22Rv1 (cell line): ENCODE results near the gene TP53AIP1.
"Not testable (repeated sequence)": the region's sequence is repeated elsewhere in the genome, so short reads cannot be mapped to it uniquely, and the experiment has no call there.

Experiments
- H3K27ac ChIP-seq: fragments of 450-650 bp; 2 replicates; pipeline ENCODE4 v1.5.1; 2017
- CTCF ChIP-seq: fragments of 450-650 bp; IDR thresholded peaks from 2 replicates; pipeline ENCODE4 v1.5.1; 2017; ENCODE audit warnings: mild to moderate bottlenecking
- ZFX ChIP-seq: fragments of 450-650 bp; IDR thresholded peaks from 2 replicates; pipeline ENCODE4 v1.6.1; 2017; ENCODE audit warnings: antibody characterized with exemption, borderline replicate concordance

The TP53AIP1 gene

GRCh38 chr11:128926437-128927107 is 16.1 kb downstream of the TP53AIP1 start:
- TF ChIP-seq ZFX (no peak), CTCF (no peak)

GRCh38 chr11:128926000-128926399 is 16.7 kb downstream of the TP53AIP1 start:
- no peak for TF ChIP-seq ZFX
- H3K27ac ChIP-seq: no peak overlapping the region

More at GRCh38 chr11:128926437-128927107, 16.1 kb downstream of the TP53AIP1 start:
- H3K27ac ChIP-seq: no peak overlapping the region

GRCh38 chr11:128925250-128925600 is 17.4 kb downstream of the TP53AIP1 start:
- no peak overlapping the region for H3K27ac ChIP-seq
- TF ChIP-seq ZFX (no peak), CTCF (no peak)

- TF ChIP-seq CTCF (no peak), ZFX (no peak)
- no peak overlapping the region for H3K27ac ChIP-seq
Observed at GRCh38 chr11:128924510-128925249, 18.0 kb downstream of the TP53AIP1 start.

GRCh38 chr11:128924104-128924503 is 18.6 kb downstream of the TP53AIP1 start:
- no peak overlapping the region for H3K27ac ChIP-seq
- TF ChIP-seq ZFX: no peak
- TF ChIP-seq CTCF: no peak

GRCh38 chr11:128921793-128922192 is 20.9 kb downstream of the TP53AIP1 start:
- TF ChIP-seq ZFX: no peak
- no peak for TF ChIP-seq CTCF
- H3K27ac ChIP-seq: no peak overlapping the region

GRCh38 chr11:128920666-128921065 is 22.0 kb downstream of the TP53AIP1 start:
- no peak overlapping the region for H3K27ac ChIP-seq
- TF ChIP-seq ZFX (no peak), CTCF (no peak)

GRCh38 chr11:128919635-128920034 is 23.0 kb downstream of the TP53AIP1 start:
- H3K27ac ChIP-seq: not testable (repeated sequence)
